ENCODE results near the gene UBE3D.

DNA sequence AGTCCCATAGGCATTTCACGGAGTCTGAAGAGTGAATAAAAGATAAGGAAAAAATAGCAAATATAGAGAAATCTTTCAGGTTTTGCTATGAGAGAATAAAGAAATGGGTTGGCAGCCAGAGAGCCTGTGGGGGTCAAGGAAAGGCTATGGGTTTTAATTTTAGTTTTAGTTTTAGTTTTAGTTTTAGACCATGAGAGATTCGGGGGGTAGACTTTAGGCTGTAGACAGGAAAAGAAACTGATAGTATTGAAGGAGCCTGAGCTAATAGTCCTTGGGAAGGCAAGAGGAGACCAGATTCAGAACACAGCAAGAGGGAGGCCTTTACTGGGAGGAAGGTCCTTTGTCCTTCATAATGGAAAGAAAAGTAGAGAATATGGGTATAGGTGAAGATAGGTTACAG, 21.1 kb upstream of the UBE3D start:
- TF ChIP-seq, protein P1, sequence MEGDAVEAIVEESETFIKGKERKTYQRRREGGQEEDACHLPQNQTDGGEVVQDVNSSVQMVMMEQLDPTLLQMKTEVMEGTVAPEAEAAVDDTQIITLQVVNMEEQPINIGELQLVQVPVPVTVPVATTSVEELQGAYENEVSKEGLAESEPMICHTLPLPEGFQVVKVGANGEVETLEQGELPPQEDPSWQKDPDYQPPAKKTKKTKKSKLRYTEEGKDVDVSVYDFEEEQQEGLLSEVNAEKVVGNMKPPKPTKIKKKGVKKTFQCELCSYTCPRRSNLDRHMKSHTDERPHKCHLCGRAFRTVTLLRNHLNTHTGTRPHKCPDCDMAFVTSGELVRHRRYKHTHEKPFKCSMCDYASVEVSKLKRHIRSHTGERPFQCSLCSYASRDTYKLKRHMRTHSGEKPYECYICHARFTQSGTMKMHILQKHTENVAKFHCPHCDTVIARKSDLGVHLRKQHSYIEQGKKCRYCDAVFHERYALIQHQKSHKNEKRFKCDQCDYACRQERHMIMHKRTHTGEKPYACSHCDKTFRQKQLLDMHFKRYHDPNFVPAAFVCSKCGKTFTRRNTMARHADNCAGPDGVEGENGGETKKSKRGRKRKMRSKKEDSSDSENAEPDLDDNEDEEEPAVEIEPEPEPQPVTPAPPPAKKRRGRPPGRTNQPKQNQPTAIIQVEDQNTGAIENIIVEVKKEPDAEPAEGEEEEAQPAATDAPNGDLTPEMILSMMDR (conservative IDR thresholded peaks at IDR 0.05) = no peak
- no peak for TF ChIP-seq EZH2 (IDR thresholded peaks at IDR 0.05; ENCODE audit: low read depth)
